ENCODE data around the gene ATG16L2.

Gene ATG16L2

GRCh38 chr11:72776844-72777754 lies 37.1 kb upstream of the ATG16L2 start:
- Histone ChIP-seq H3K27ac (replicated peaks) (no peak overlapping the region), H3K27me3 (ENCODE audit: insufficient read depth, poor library complexity, severe bottlenecking) (peaks cover 5% of the 10 kb centered on the region), H3K4me3 (replicated peaks; ENCODE audit: insufficient read depth, low read length) (no peak overlapping the region)
- DNase-seq (ENCODE audit: low read depth in 1 of 2, low spot score in 1 of 2), result no peak
- TF ChIP-seq GABPA (IDR thresholded peaks at IDR 0.05; ENCODE audit: low read depth) (no peak), CTCF (IDR thresholded peaks at IDR 0.05; ENCODE audit: insufficient read depth, low read length) (no peak), SPI1 (IDR thresholded peaks at IDR 0.05; ENCODE audit: borderline replicate concordance, low read depth) (no peak), REST (IDR thresholded peaks at IDR 0.05; ENCODE audit: insufficient replicate concordance, low read depth) (no peak), POLR2AphosphoS5 (IDR thresholded peaks at IDR 0.05; ENCODE audit: low read depth) (no peak)

- H3K4me3 ChIP-seq (replicated peaks; ENCODE audit: insufficient read depth, low read length), result no peak overlapping the region
- no peak overlapping the region for H3K27ac ChIP-seq (replicated peaks)
- H3K27me3 ChIP-seq (ENCODE audit: insufficient read depth, poor library complexity, severe bottlenecking), result peaks cover 5% of the 10 kb centered on the region
- DNase-seq (ENCODE audit: low read depth in 1 of 2, low spot score in 1 of 2), result no peak
- TF ChIP-seq CTCF (IDR thresholded peaks at IDR 0.05; ENCODE audit: insufficient read depth, low read length) (no peak), POLR2AphosphoS5 (IDR thresholded peaks at IDR 0.05; ENCODE audit: low read depth) (no peak), SPI1 (IDR thresholded peaks at IDR 0.05; ENCODE audit: borderline replicate concordance, low read depth) (no peak), GABPA (IDR thresholded peaks at IDR 0.05; ENCODE audit: low read depth) (no peak), REST (IDR thresholded peaks at IDR 0.05; ENCODE audit: insufficient replicate concordance, low read depth) (no peak)
These were observed 36.4 kb upstream of the ATG16L2 start for GRCh38 chr11:72777755-72778278.

GRCh38 chr11:72778535-72779494 lies 35.4 kb upstream of the ATG16L2 start:
- peaks cover 5% of the 10 kb centered on the region for H3K27me3 ChIP-seq (ENCODE audit: insufficient read depth, poor library complexity, severe bottlenecking)
- no peak overlapping the region for H3K27ac ChIP-seq (replicated peaks)
- TF ChIP-seq REST (IDR thresholded peaks at IDR 0.05; ENCODE audit: insufficient replicate concordance, low read depth), result no peak
- no peak for TF ChIP-seq GABPA (IDR thresholded peaks at IDR 0.05; ENCODE audit: low read depth)
- DNase-seq (ENCODE audit: low read depth in 1 of 2, low spot score in 1 of 2), result no peak
- no peak overlapping the region for H3K4me3 ChIP-seq (replicated peaks; ENCODE audit: insufficient read depth, low read length)

Measured in HL-60 (cell line).